Hepatocyte (in vitro differentiated cells): ENCODE results near the gene TIMD4. TPM values are rescaled to one million over a fixed set of nuclear protein-coding genes. Genes with fewer than 3 reads are reported as not detected.

Experiments
- DNase-seq: peaks from one replicate; pipeline ENCODE4 v3.0.0-alpha.2; 2016; ENCODE audit warnings: low spot score
- H2AFZ ChIP-seq: fragments of 200-600 bp; sonication (generic); 2 replicates; pipeline ENCODE4 v1.6.0; 2016; ENCODE audit warnings: antibody characterized with exemption, mild to moderate bottlenecking
- H3K27ac ChIP-seq: fragments of 200-600 bp; sonication (generic); 2 replicates; pipeline ENCODE4 v1.5.1; 2016; ENCODE audit warnings: mild to moderate bottlenecking
- H3K27me3 ChIP-seq: fragments of 200-600 bp; sonication (generic); 2 replicates; pipeline ENCODE4 v1.6.1; 2016
- H3K36me3 ChIP-seq: fragments of 200-600 bp; sonication (generic); replicated peaks from 2 replicates; pipeline ENCODE4 v1.5.1; 2016; ENCODE audit warnings: low read depth; ENCODE audit not compliant: insufficient read depth
- H3K4me1 ChIP-seq: fragments of 200-600 bp; sonication (generic); 2 replicates; pipeline ENCODE4 v1.5.1; 2016; ENCODE audit warnings: mild to moderate bottlenecking, moderate library complexity; ENCODE audit not compliant: insufficient read depth
- H3K4me2 ChIP-seq: fragments of 200-600 bp; sonication (generic); 2 replicates; pipeline ENCODE4 v1.6.0; 2016
- H3K4me3 ChIP-seq: fragments of 200-600 bp; sonication (generic); 2 replicates; pipeline ENCODE4 v1.5.1; 2016; ENCODE audit warnings: mild to moderate bottlenecking
- H3K79me2 ChIP-seq: fragments of 200-600 bp; sonication (generic); 2 replicates; pipeline ENCODE4 v1.6.0; 2017; ENCODE audit warnings: mild to moderate bottlenecking
- H3K9me2 ChIP-seq: fragments of 200-600 bp; sonication (generic); replicated peaks from 2 replicates; pipeline ENCODE4 v1.6.0; 2017; ENCODE audit warnings: mild to moderate bottlenecking; ENCODE audit not compliant: insufficient read depth
- H3K9me3 ChIP-seq: fragments of 200-600 bp; sonication (generic); 2 replicates; pipeline ENCODE4 v1.5.1; 2016; ENCODE audit warnings: low read depth, mild to moderate bottlenecking
- H4K20me1 ChIP-seq: fragments of 200-600 bp; sonication (generic); 2 replicates; pipeline ENCODE4 v1.6.0; 2016; ENCODE audit warnings: mild to moderate bottlenecking; ENCODE audit not compliant: insufficient read depth, poor library complexity, severe bottlenecking
- CTCF ChIP-seq: fragments of 200-600 bp; sonication (generic); IDR thresholded peaks from 2 replicates; pipeline ENCODE4 v1.5.1; 2016; ENCODE audit warnings: antibody characterized with exemption, mild to moderate bottlenecking; ENCODE audit not compliant: poor library complexity
- EZH2 ChIP-seq: fragments of 200-600 bp; sonication (generic); IDR thresholded peaks from 2 replicates; pipeline ENCODE4 v1.6.1; 2016; ENCODE audit warnings: antibody characterized with exemption, mild to moderate bottlenecking, borderline replicate concordance
- EZH2phosphoT487 ChIP-seq: fragments of 200-600 bp; sonication (generic); IDR thresholded peaks from one replicate; pipeline ENCODE4 v1.6.1; 2018; ENCODE audit warnings: antibody characterized with exemption, mild to moderate bottlenecking, low read depth, moderate library complexity; ENCODE audit not compliant: unreplicated experiment, severe bottlenecking
- WGBS: methylation state at CpG from one replicate; pipeline ENCODE4 v1.1.6; 2016; ENCODE audit warnings: low lambda C conversion rate; ENCODE audit errors: missing lambda C conversion rate; 5-methylcytosine and 5-hydroxymethylcytosine counted together
- polyA plus RNA-seq: library from polyadenylated mRNA; unstranded; fragments of >200 nt; fragmentation: Nextera tagmentation; extraction: Ambion mirVana; gene quantifications from 2 replicates; pipeline ENCODE4 v1.2.1, GENCODE V29; 2016
- total RNA-seq: library from RNA; depleted of rRNA; stranded (reverse); fragments of >200 nt; gene quantifications from 2 replicates; pipeline ENCODE4 v1.2.3, GENCODE V29; 2014

The TIMD4 gene
- total and polyA plus RNA-seq, 2 experiments from 2014 or later = 0.42 to 1.1 TPM

DNA sequence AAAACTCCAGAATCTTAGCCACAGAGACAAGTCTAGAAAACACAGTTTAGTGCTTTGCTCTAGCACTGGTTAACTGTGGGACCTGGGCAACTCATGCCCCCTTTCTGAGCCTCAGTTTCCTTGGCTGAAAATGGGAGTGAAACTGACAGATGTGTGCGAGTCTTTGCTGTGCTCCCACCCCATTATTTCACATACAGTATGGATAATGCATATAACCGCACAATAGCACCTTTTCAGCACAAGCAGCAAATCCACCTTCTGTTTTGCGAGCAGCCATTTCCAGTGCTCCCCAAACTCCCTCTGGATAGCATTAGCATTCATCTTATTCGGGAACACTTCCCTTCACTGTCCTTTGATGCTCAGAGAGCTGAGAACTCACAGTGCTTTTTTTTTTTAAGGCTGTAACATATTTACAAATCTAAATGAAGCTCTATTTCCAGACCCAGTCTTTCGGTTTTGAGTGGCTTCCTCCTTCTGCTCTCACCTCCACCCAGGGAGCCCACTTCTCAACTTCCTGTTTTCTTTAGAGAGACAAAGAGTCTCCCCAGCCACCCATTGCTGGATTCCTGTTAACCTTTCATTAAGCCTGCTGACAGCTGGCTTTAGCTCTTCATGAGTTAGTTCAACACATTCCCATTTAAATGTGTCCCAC lies 49.2 kb downstream of the TIMD4 start:
- H3K27me3 ChIP-seq = no peaks in the 10 kb centered on the region
- no peaks in the 10 kb centered on the region for H3K36me3 ChIP-seq
- H4K20me1 ChIP-seq = no peaks in the 10 kb centered on the region
- DNase-seq = no peak
- H3K9me3 ChIP-seq = no peaks in the 10 kb centered on the region
- WGBS = 62% methylated on average over 5 of the region's 5 CpGs
- H3K27ac ChIP-seq = no peak overlapping the region
- H3K79me2 ChIP-seq = no peaks in the 10 kb centered on the region
- no peaks in the 10 kb centered on the region for H3K4me1 ChIP-seq
- H3K4me2 ChIP-seq = no peak overlapping the region
- H3K4me3 ChIP-seq = no peak overlapping the region
- TF ChIP-seq EZH2phosphoT487 (no peak), CTCF (no peak), EZH2 (no peak)
- no peaks in the 10 kb centered on the region for H3K9me2 ChIP-seq
- no peak overlapping the region for H2AFZ ChIP-seq

GRCh38 chr5:156913355-156913718 lies 49.7 kb downstream of the TIMD4 start:
- Histone ChIP-seq H3K27ac (no peak overlapping the region), H3K36me3 (no peaks in the 10 kb centered on the region), H2AFZ (no peak overlapping the region), H3K9me2 (no peaks in the 10 kb centered on the region), H3K4me1 (no peaks in the 10 kb centered on the region), H3K4me2 (no peak overlapping the region), H4K20me1 (no peaks in the 10 kb centered on the region), H3K79me2 (no peaks in the 10 kb centered on the region), H3K9me3 (no peaks in the 10 kb centered on the region), H3K4me3 (no peak overlapping the region), H3K27me3 (no peaks in the 10 kb centered on the region)
- 79% methylated on average over 3 of the region's 3 CpGs for WGBS
- TF ChIP-seq EZH2 (no peak), CTCF (no peak), EZH2phosphoT487 (no peak)
- no peak for DNase-seq

GRCh38 chr5:156912869-156913268 lies 50.2 kb downstream of the TIMD4 start:
- Histone ChIP-seq H3K9me2 (no peaks in the 10 kb centered on the region), H3K27me3 (no peaks in the 10 kb centered on the region), H3K4me2 (no peak overlapping the region), H2AFZ (no peak overlapping the region), H3K79me2 (no peaks in the 10 kb centered on the region), H3K9me3 (no peaks in the 10 kb centered on the region), H3K4me3 (no peak overlapping the region), H3K36me3 (no peaks in the 10 kb centered on the region), H3K4me1 (no peaks in the 10 kb centered on the region), H3K27ac (no peak overlapping the region), H4K20me1 (no peaks in the 10 kb centered on the region)
- 87% methylated on average over 5 of the region's 5 CpGs for WGBS
- no peak for TF ChIP-seq EZH2phosphoT487
- no peak for TF ChIP-seq CTCF
- no peak for DNase-seq
